GM21367 (cell line): Measurements from ENCODE around the gene CADM3.
A peak's percentile ranks its signal among the peaks of the same experiment; 100 is the strongest.

Experiments used
- ATAC-seq: cut with Tn5 transposase; IDR thresholded peaks from one replicate; pipeline ENCODE4 v1.9.1; 2021; ENCODE audit not compliant: unreplicated experiment

The CADM3 gene

DNA sequence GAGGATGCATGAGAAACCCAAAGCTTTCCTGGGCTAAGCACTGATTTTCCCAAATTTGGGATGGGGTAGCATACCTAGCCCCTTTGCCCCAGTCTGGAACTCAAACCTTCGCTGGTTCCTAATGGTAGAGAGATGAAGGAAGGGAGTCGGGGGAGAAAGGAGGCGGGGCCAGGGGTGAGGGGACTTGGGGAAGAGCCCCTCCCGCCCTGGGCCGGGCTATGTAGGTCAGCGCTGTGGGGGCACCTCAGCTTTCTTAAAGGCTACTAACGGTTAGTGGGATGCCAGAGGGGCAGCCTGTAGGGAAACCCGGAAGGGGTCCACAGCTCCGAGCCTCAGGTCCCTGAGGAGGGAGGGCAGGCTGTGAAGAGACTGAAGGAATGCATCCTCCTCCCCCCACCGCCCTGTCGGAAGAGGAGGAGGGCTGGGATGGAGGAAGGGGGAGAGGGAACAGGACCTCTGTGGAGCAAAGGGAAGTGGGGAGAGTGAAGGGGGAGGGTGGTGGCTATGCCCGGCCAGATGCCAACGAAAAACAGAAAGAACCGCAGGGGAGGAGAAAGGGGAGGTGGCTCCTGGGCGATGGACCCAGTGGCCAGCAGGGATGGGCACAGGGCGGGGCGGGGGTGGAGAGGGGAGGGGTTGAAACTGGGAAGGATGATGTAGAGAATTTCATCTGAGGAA is 1.3 kb downstream of the CADM3 start:
- no peak for ATAC-seq

DNA sequence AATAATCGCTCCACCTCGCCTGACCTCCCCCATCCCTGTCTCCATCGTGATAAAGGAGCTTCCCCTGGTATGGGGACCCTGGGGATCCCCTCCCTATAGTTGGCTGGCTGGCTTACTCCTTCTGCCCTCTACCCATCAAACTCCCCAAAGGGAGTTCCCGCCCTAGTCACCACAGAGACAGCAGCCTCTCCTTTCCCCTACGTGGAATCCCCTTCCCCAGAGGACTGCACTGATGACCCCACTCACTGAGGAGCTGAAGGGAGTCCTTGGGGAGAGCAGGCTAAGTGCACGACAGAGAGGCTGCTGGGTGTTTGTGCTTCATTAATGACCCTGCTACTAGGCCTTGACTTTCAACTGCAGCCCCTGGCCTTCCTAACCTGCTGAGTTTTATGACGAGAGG is 1.9 kb downstream of the CADM3 start:
- no peak for ATAC-seq

DNA sequence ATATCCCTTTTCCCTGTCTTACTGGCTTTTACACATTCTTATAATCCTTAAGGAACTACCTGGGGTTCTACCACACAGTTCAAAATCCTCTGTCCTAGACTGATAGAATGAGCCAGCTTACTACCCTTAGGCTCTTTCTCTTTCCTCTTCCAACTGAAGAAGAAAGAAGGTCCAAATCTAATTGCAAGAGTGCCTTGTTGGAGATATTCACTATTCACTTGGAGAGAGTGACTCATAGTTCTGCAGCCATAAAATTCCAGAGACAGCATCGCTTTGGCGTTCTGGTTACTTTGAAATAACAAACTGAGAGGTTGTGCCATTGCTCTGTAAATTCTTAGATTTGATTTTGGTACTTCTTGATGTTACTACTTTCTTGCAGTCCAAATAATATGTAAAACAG is 4.2 kb downstream of the CADM3 start:
- ATAC-seq: no peak

DNA sequence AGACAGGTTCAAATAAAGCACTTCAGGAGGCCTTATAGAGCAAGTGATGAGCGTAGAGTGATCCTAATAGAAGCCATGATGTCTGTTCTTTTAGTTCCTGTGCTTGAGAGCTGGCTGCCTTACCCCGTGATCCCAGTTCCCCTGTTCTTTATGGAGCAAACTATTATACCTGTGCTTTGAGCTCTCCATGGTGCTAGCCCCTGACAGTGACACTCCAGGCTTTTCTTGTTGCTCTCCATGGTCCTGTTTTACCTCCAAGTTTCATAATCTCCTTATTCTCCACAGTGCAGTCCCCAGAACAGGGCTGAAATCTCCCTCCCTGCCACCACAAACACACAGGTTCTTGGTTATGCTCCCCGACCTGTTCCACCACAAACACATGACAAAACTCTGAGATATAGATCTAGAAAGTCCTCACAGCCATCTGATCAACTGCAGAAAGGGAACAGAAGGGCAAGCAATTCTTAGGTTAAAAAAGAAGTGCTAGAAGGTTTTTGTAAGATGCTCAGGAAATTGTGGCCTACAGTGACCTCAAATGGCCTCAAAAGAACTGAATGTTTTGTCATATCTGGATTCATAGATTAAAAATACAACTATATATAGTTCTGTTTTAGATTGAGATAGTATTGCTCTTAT is 6.0 kb downstream of the CADM3 start:
- ATAC-seq: no peak

DNA sequence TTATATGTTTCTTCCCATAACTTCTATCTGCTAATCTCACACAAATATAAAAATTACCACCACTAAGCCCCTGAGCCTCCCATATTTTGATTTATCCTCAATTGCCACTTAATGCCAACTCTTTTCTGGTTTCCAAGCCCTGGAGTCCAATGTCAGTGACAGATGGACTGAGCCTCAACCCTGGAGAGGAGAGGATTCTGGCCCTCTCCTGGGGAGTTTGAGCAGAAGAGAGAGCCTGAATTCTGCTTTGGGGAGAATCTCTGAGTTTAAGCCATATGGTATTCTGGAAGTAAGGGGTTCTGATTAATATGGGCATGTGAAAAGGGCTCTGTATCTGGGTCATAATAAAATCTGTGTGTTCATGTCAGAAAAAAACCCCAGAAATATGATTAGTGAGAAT is 8.5 kb downstream of the CADM3 start:
- no peak for ATAC-seq

DNA sequence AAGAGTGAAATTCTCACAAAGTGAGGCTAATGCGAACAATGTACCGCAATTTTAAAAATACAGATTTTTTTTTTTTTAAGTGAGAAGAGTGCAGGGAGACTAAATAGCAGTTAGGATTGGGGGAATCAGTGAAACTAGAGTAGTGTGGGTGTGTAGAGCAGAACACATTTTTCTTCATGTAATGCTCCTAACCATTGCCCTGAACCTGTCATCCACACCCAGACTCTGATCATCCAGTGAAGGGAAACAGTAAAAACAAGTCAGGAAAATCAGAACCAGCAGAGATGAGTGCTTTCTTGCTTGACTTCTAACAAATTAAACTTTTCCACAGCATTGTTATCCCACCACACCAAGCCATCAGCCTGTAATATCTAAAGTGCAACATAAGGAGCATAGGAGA is 9.1 kb downstream of the CADM3 start:
- no peak for ATAC-seq

DNA sequence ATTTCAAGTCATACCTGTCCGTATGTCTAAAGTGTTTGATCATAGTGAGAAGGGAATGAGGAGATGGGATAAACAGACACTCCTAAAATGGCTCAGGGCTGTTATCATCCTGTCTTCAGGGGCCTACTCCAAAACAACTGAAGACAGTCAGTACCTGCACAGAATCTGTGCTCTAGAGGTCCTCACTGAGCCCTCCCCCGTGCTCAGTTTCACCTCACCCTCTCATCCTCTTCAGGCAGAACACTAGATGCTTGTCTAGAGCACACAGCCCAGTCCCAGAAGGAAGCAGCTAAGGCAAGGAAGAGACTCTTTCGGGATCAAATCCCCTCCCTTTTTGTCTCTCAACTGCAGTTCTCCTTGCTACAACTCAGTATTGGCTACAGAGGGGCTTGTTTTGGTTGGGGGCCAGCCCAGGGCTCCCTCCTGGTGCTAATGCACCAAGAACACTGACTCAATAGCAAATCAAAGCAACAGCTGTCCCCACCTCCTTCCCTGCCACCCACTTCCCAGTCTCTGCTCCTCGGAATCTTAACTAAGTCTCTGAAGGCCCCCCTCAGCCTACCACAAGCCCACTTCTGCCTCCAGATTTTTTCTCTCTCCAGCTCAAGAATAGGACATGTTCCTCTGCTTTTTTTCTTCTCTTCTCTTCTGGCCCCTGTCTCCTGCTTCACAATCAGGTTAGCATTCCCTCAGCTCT is 10.1 kb downstream of the CADM3 start:
- ATAC-seq: no peak

DNA sequence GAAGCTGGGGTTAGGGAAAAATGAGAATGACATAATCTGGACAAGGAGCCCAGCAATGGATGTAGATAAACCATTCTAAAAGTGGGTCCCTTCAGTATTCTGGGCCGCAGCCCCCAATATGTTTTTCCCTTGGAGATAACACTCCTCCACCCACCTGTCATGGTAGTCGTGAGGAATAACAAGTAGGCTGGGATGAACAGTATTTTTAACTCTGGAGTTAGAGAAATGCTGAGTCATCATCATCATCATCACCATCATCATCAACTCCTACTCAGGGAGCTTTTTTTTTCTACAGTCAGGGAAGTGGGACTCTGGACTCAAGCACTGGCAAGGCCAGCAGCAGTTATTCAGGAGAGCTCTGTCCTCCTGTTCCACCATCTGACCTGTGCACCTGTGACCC is 12.8 kb downstream of the CADM3 start:
- no peak for ATAC-seq

DNA sequence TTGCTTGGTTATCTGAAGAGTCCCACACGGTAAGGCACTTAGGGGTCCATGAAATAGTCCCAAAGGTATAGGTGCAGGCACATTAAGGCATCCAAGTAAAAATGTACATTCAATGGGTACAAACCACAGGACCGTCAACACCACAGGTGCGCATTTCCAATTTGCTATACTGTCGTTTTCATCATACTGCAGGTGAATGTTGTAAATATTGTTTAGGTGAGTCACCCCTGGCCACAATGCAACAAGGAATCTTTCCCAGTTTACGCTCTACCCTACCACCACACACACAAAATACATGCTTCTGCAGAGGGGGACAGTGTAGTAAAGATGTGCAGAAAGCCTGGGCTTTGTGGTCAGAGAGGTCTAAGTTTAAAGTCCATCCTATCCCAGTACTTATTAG is 13.7 kb downstream of the CADM3 start:
- no peak for ATAC-seq

DNA sequence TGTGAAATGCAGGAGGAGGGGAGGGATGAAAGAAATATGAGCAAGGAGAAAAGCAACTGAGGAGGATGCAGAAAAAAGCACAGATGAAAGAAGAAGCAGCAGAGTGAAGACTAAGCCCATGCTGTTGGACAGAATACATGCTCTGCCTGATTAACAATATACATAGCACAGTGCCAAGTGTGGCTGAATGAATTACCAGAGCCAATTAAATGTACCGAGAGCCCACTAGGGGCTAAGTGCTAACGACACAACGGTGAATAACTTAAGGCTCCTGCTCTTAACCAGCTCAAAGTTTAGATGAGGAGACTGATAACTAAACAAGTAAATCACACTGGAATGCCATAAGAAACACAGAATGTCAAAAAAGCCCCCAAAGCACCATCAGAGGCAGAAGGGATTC is 15.6 kb downstream of the CADM3 start:
- ATAC-seq: no peak

DNA sequence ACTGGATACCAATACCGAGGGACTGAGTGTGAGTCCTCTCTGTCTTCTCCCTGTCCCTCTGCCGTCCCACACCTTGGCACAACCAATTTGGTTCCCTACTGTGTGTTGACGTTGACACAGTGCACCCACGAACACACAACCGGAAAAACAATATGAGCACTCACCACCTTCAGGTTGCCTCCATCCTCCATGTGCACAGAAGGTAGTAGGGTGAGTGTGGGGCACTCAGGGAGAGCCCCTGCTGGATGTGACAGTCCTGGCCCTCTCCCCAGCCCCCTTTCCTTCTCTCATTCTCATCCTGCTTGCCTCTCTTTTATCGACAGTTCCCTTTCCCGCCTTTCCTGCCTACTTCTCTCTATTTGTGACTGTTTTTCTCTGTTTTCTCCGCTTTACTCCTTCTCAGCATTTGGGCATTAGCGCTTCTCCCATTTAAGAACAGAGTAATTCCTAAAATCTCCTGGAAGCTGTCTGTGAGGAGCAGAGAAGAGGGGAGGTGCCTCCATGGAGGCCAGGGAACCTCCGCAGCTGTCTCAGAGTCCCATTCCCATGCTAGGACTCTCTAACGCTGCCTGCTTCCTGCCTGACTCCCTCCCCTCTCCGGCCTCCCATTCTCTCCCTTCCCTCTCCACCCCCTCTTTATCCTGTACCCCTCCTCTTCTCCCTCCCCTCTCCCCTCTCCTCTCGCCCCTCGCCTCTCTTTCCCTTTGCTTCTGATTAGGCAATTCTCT is 16.4 kb downstream of the CADM3 start:
- ATAC-seq: no peak

DNA sequence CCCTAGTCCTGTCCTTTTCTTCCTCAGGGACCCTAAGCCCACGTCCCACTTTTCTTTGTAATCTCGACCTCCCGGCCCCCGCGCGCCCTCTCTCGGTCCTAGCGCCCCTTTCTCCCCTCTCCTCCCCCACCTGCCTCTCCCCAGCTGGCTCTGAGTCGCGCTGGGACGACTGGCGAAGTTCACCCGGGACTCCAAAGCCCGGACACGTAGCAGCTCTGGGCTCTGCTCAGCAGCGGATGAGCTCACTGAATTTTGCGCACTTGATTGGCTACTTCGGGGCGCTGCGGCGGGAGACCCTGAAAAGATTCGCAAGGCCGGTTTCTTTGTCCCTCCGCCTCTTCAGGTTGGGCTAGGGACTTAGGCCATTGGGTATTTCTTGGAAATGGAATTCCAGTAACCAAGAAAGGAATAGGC is 17.0 kb downstream of the CADM3 start:
- ATAC-seq: no peak

DNA sequence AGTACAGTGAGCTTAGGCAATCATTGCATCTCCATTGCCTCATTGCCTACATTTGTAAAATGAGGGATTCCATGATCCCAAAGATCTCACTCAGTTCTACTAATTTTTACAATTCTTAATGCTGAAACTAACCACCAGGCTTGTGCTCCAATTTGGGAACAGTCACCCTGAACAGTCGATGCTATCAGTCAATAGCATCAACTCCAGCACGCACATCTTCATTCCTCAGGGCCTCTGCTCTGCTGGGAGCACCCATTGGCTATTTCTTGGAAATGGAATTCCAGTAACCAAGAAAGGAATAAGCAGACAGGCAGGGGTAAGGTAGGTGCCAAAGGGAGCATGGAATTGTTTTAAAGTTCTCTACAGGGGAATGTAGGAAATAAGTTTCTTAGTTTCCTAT is 19.0 kb downstream of the CADM3 start:
- ATAC-seq: no peak

DNA sequence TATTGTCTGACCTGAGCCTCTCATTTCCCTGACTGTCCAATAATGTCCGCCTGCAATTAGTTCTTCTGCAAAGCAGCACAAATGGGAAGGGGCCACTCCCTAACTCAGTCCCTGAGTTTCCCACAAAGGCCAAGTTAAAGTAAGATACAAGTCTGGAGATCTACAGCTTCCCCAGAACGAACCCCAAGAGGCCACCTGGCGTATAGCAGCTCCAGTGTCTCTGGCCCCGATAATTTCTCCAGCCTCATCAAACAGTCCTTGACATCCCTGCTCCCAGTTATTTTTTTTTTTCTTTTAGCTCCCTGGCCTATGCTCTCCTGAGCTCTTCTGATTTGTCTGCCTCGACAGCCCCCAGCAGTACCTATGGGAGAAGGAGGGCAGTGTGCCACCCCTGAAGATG is 25.1 kb downstream of the CADM3 start:
- ATAC-seq: no peak

DNA sequence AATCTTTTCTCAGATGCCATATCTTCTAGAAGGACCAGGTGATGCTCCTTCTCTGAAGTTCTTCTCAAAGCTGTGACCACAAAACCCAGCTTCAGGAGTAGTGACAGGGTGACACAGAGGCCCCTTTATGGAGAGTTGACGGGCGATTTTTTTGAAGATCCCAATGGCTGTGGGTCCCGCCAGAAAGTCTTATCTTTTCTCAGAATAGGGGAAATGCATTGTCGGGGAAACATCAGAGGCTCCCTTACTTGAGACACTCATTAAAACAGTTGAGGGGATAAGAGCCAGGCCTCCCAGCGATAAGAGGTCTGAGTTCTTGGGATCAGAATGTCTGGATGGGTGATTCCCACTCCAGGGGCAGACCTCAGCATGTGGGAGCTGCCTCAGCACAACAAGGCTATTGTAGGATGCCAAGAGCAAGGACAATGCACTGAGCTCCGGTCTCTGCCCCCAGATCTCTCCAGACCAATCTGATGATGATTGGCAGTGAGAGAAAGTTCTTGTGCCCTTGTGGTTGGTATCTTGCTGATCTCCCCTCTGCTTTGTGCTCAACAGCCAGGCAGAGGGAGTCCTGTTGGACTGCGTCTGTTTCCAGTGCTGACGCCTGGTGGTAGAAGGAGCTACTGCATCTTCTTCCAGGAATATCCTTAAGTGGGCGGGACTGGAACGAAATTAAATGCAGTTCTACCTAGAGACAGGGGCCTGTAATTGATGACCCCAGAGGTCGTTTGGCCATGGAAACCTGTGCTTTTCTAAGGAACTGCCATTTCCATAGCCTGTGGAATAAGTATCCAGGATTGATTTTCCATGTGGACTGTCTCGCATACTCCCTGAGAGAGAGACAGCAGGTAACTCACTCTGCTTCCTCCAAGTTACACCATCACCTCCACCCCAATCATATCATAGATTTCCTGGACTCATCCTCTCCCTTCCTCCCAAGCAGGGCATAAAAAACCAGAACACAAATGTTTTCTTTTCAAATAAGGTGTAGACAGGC is 26.4 kb downstream of the CADM3 start:
- peak; percentile 68 for ATAC-seq

DNA sequence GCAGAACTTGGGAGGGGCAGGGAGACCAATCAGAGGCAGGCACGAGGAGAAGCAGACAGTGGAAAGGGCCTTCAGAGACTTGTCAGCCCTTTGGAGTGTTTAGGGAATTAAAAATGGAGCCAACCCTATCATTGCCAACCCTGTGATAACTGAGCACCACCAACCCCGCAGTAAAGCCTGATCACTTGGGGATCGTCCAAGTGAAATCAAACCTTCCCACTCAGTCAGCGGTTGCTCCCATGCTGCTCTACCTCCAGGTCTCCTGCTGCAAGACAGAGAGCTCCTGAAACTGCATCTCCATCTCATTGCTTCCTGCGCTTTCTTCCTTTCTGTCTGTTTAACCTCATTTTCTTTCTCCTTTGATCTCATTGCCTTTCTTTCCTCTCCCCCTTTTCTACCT is 28.5 kb downstream of the CADM3 start:
- no peak for ATAC-seq

DNA sequence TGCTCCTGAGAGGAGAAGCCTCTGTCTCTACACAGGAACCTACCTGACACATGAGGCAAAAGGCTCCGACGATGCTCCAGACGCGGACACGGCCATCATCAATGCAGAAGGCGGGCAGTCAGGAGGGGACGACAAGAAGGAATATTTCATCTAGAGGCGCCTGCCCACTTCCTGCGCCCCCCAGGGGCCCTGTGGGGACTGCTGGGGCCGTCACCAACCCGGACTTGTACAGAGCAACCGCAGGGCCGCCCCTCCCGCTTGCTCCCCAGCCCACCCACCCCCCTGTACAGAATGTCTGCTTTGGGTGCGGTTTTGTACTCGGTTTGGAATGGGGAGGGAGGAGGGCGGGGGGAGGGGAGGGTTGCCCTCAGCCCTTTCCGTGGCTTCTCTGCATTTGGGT is 29.4 kb downstream of the CADM3 start:
- ATAC-seq: no peak

DNA sequence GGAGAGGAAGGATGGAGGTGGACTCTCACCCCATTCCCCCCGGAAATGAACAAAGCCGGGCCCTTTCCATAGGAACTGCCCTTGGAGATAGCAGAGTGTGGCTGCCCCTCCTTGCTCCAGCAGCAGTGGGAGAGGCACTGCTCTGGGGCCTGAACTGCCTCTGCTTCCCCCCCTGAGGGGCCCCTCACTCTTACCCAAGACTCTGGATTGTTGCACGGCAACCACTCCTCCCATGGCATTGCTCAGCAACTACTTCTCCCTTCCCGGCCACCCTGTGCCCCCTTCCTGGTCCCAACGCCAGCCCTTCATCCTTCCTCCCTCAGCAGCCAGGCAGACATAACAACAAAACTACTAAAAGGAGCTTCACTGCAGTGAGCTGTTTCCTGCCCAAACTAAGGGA is 30.2 kb downstream of the CADM3 start:
- ATAC-seq: no peak

DNA sequence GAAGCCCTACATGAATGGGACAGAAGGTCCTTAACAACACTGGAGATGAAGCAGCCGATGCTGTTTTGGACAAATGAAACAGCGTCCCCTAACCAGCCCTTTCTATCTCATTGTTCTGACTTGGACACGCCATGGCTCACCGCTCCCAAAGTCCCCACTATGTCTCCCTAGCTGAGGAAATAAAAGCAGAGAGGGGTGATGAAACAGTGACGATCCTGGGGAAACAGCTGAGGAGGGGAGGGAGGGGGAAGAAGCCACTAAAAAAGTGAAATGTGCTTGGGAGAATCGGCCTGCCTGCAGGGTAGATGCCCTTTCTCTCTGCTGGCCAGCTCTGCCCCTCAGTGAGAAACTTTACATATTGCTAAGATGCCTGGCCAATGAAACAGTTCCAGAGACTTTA is 32.2 kb downstream of the CADM3 start:
- no peak for ATAC-seq
